Panc1 (cell line): ENCODE results near the gene RICTOR. TPM values are rescaled to one million over a fixed set of nuclear protein-coding genes. Genes with fewer than 3 reads are reported as not detected.

Experiments
- ATAC-seq: fragments of 200-7000 bp; cut with Tn5 transposase; 2 replicates; pipeline ENCODE4 v1.9.1; 2020; ENCODE audit warnings: mild to moderate bottlenecking, moderate library complexity
- BruUV-seq: library from RNA; stranded (reverse); fragments of 400-500 nt; replicated peaks from 2 replicates; lab custom pipeline; 2021; lab: Mats Ljungman, UMichigan
- CTCF ChIA-PET: fragments of 300-600 bp; sonication (Branson Sonifier 250); formaldehyde crosslinking; loops from one replicate; lab custom pipeline; 2022; ENCODE audit warnings: antibody characterized with exemption; lab: Charles Lee
- POLR2A ChIA-PET: fragments of 300-600 bp; sonication (Branson Sonifier 250); formaldehyde crosslinking; loops from one replicate; lab custom pipeline; 2022; ENCODE audit warnings: antibody characterized with exemption; lab: Charles Lee
- DNase-seq: peaks from one replicate; pipeline ENCODE4 v3.0.0-alpha.2; 2010; ENCODE audit warnings: low read depth, low spot score
- H3K27ac ChIP-seq: 2 replicates; pipeline ENCODE4 v1.5.1; 2011; ENCODE audit warnings: mild to moderate bottlenecking, low read length, inconsistent platforms
- H3K27me3 ChIP-seq: fragments of 200-500 bp; sonication (Bioruptor generic); 2 replicates; pipeline ENCODE4 v1.6.0; 2014; ENCODE audit warnings: low read length, inconsistent platforms; ENCODE audit not compliant: control insufficient read depth, insufficient read depth
- H3K36me3 ChIP-seq: fragments of 200-500 bp; sonication (Bioruptor generic); 2 replicates; pipeline ENCODE4 v1.5.1; 2014; ENCODE audit warnings: inconsistent platforms, mild to moderate bottlenecking, low read length, moderate library complexity; ENCODE audit not compliant: control insufficient read depth, insufficient read depth
- H3K4me1 ChIP-seq: 2 replicates; pipeline ENCODE4 v1.5.1; 2011; ENCODE audit warnings: inconsistent platforms, mild to moderate bottlenecking, low read length, moderate library complexity; ENCODE audit not compliant: control insufficient read depth, insufficient read depth
- H3K4me3 ChIP-seq, 2 experiments: 2 replicates each; pipeline ENCODE4 v1.5.1; 2011 to 2012; ENCODE audit warnings: low read depth in 2 of 2, low read length in 2 of 2, mild to moderate bottlenecking in 2 of 2, inconsistent platforms in 1 of 2, moderate library complexity in 1 of 2
- H3K9me3 ChIP-seq: fragments of 200-500 bp; sonication (Bioruptor generic); 2 replicates; pipeline ENCODE4 v1.5.1; 2014; ENCODE audit warnings: low read depth, mild to moderate bottlenecking, inconsistent platforms, low read length, moderate library complexity; ENCODE audit not compliant: control insufficient read depth, insufficient read depth
- CTCF ChIP-seq: fragments of 450-650 bp; IDR thresholded peaks from 2 replicates; pipeline ENCODE4 v1.5.1; 2017; ENCODE audit warnings: mild to moderate bottlenecking
- POLR2AphosphoS5 ChIP-seq: IDR thresholded peaks from 2 replicates; pipeline ENCODE4 v1.6.1; 2012; ENCODE audit warnings: mild to moderate bottlenecking, low read depth, low read length, moderate library complexity
- SIN3A ChIP-seq: IDR thresholded peaks from 2 replicates; pipeline ENCODE4 v1.6.1; 2012; ENCODE audit warnings: low read depth, mild to moderate bottlenecking, low read length, moderate library complexity, borderline replicate concordance; ENCODE audit not compliant: insufficient read depth
- TCF7L2 ChIP-seq: IDR thresholded peaks from 2 replicates; pipeline ENCODE4 v1.6.1; 2011; ENCODE audit warnings: mild to moderate bottlenecking, low read depth, low read length, inconsistent platforms
- in situ Hi-C: cut with HindIII; loops from 2 replicates; pipeline ENCODE4 v1.10.0; 2016; ENCODE audit warnings: low sequenced_read_pairs, low pct_unique_long_range_greater_than_20kb
- intact Hi-C: fragments of 100-400 bp; cut with micrococcal nuclease; formaldehyde crosslinking; loops from one replicate; pipeline ENCODE4 v1.10.0; 2022; ENCODE audit not compliant: unreplicated experiment
- total RNA-seq: library from RNA; stranded (reverse); gene quantifications from one replicate; pipeline ENCODE4 v1.2.1, GENCODE V29; 2021; ENCODE audit not compliant: unreplicated experiment
- TF ChIP-seq, protein P1 (sequence below), 2 experiments: IDR thresholded peaks; 2 replicates each; pipeline ENCODE4 v1.6.1; 2011 to 2012; ENCODE audit warnings: low read depth in 2 of 2, control low read depth in 1 of 2, low read length in 1 of 2, mild to moderate bottlenecking in 1 of 2, moderate library complexity in 1 of 2; ENCODE audit not compliant: insufficient read depth in 1 of 2

The RICTOR gene
- total RNA-seq, 1 experiment from 2014 or later: 21.3 TPM

DNA sequence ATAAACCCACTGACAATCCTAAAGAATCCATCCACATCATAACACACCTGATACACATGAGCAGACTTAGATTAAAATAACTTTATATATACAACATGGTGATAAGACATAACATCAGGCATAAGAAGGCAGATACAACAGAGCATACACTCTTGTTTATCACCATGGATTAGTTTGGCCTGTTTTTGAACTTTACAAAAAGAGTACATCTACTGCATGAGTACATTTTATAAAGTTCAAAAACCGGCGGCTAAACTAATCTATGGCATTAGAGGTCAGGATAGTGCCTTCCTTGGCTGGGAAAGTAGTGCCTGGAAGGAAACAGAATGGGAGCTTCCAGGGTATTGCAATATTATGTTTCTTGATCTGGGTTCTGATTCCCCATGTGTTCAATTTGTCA lies 15.1 kb downstream of the RICTOR start:
- no peaks in the 10 kb centered on the region for H3K27me3 ChIP-seq
- ChIA-PET POLR2A (no interaction called here), CTCF (no interaction called here)
- no peak overlapping the region for H3K27ac ChIP-seq
- TF ChIP-seq, protein P1, sequence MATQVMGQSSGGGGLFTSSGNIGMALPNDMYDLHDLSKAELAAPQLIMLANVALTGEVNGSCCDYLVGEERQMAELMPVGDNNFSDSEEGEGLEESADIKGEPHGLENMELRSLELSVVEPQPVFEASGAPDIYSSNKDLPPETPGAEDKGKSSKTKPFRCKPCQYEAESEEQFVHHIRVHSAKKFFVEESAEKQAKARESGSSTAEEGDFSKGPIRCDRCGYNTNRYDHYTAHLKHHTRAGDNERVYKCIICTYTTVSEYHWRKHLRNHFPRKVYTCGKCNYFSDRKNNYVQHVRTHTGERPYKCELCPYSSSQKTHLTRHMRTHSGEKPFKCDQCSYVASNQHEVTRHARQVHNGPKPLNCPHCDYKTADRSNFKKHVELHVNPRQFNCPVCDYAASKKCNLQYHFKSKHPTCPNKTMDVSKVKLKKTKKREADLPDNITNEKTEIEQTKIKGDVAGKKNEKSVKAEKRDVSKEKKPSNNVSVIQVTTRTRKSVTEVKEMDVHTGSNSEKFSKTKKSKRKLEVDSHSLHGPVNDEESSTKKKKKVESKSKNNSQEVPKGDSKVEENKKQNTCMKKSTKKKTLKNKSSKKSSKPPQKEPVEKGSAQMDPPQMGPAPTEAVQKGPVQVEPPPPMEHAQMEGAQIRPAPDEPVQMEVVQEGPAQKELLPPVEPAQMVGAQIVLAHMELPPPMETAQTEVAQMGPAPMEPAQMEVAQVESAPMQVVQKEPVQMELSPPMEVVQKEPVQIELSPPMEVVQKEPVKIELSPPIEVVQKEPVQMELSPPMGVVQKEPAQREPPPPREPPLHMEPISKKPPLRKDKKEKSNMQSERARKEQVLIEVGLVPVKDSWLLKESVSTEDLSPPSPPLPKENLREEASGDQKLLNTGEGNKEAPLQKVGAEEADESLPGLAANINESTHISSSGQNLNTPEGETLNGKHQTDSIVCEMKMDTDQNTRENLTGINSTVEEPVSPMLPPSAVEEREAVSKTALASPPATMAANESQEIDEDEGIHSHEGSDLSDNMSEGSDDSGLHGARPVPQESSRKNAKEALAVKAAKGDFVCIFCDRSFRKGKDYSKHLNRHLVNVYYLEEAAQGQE (IDR thresholded peaks at IDR 0.05; ENCODE audit: insufficient read depth in 1 of 2, low read depth in 2 of 2, low read length in 1 of 2): no peak
- TF ChIP-seq TCF7L2: no peak
- no peak for TF ChIP-seq POLR2AphosphoS5
- TF ChIP-seq CTCF: no peak
- TF ChIP-seq SIN3A: no peak
- in situ Hi-C loops (no loop called here), intact Hi-C loops (no loop called here)
- H3K9me3 ChIP-seq: no peaks in the 10 kb centered on the region
- peaks cover 3% of the 10 kb centered on the region; the same call in 1 of the 2 replicates for H3K4me1 ChIP-seq
- no peak overlapping the region for H3K4me3 ChIP-seq
- H3K36me3 ChIP-seq: no peaks in the 10 kb centered on the region
- no peak for ATAC-seq
- no peak for DNase-seq
- no TSS peak for BruUV-seq

GRCh38 chr5:39058178-39058921 lies 15.8 kb downstream of the RICTOR start:
- H3K9me3 ChIP-seq: no peaks in the 10 kb centered on the region
- intact Hi-C loops: no loop called here
- no peaks in the 10 kb centered on the region for H3K36me3 ChIP-seq
- ATAC-seq (no peak), DNase-seq (no peak)
- ChIA-PET POLR2A (no interaction called here), CTCF (no interaction called here)
- peak overlapping the region; percentile 12 to 20; a peak in 3 of 4 replicates for H3K4me3 ChIP-seq
- BruUV-seq: no TSS peak
- peaks cover 3% of the 10 kb centered on the region; the same call in 1 of the 2 replicates for H3K4me1 ChIP-seq
- H3K27ac ChIP-seq: peak overlapping the region; percentile 64; the same call in 1 of the 2 replicates
- H3K27me3 ChIP-seq: no peaks in the 10 kb centered on the region
- TF ChIP-seq CTCF (no peak), POLR2AphosphoS5 (no peak), SIN3A (no peak), TCF7L2 (no peak)
- TF ChIP-seq, protein P1 (IDR thresholded peaks at IDR 0.05; ENCODE audit: insufficient read depth in 1 of 2, low read depth in 2 of 2, low read length in 1 of 2): no peak
- in situ Hi-C loops: no loop called here
